G401.6 (cell line): ENCODE measurements around the gene UVSSA.
"Not testable (repeated sequence)": the region's sequence is repeated elsewhere in the genome, so short reads cannot be mapped to it uniquely, and the experiment has no call there.

Experiments used
- FAIRE-seq: peaks from 2 replicates; lab custom pipeline; 2012; peaks lifted over from hg19 to GRCh38; lab: Jason Lieb, UNC

UVSSA gene

DNA sequence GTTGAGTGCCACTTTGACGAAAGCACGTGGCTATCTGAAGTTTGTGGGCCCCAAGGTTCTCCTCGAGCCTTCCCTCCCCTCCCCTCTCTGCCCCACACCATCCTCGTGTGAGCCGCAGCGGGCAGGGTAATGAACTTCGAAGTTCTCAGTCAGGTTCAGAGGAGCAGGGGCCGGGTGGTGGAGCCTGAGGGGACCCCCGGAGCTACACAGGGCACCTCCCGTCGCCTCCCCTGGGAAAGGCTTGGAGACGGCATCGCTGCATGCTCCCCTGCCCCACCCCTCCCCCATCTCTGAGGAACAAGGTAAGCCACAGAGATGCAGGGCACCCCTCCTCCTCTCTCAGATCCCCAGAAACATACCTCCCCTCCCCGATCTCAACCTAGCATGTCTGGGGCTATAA, 62.1 kb downstream of the UVSSA start:
- FAIRE-seq, result no peak

DNA sequence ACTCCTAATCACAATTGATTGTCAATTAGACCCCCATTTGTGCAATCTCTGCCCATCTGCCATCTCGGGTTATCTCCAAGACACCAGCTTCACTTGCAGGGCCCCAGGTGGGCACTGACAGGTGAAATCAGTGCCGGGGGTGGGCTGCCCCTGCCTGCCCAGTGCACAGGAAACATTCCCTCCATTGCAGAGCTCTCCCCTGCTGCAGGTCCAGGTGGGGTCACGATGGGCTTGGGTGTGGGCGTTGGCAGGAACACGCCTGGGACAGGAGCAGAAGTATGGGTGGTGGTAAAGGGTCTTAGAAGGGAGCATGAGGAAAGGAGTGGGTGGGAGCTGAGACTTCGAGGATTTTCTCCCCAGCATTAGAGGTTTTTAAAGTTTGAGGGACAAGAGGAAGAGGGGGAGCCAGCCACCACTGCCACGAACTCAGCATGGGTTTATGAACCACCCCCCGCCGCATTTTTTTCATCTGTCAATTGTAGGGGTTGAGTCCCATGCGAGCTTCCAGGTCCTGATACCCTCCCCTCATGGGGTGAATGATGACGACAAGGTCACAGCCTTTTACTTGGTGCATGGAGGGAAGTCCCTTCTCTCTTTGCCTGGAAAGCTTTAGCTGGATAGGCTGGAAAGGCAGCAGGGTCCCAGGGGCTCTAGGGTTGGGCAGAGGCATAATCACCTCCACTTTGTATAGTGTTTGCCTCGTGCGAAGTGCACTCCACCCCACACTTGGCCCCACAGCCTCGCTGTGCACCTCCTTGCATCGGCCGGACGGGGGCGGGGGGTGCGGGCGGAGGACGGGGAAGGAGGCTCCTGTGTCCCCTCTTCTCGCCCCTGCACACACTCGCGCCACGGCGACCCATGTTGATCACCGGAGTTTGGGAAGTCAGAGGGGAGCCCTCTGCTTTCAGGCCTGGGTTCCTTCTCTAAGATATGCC, 62.8 kb downstream of the UVSSA start:
- FAIRE-seq, result no peak

DNA sequence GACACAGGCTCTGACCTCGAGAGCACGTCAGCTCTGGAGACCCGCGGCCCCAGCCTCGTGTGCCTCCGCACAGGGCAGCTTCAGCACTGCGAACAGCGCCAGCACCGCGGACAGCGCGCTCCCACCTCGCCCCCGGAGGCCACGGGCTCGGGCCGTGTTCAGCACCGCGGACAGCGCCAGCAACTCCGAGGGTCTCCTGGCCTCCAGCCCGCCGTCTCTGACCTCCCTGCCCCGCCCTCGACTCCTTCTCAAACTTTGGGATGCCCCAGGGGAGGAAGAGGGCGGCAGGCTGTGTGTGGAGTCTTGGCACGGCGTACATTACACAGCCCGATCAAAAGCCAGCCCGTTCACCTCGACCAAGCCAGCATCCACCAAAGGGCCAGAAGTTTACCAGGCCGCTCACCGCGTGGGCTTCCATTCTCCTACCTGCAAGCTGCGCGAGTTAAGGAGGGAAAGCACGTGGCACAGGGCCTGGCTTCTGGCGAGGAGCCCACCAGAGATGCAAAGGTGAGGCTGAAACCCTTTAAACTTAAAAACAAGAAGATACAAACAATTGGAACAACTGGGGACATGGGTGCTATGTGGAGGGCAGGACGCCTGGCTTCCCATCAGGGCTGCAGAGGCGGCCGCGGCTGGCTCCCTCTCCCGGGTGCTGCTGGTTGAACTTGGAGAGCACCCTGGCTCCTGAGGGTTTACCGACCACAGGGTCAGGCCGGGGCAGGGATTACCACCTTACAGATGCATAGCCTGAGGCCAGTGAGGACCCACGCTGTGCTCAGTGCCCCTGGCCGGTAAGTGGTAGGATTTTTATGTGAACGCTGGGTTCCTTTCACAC, 63.7 kb downstream of the UVSSA start:
- FAIRE-seq, result no peak

DNA sequence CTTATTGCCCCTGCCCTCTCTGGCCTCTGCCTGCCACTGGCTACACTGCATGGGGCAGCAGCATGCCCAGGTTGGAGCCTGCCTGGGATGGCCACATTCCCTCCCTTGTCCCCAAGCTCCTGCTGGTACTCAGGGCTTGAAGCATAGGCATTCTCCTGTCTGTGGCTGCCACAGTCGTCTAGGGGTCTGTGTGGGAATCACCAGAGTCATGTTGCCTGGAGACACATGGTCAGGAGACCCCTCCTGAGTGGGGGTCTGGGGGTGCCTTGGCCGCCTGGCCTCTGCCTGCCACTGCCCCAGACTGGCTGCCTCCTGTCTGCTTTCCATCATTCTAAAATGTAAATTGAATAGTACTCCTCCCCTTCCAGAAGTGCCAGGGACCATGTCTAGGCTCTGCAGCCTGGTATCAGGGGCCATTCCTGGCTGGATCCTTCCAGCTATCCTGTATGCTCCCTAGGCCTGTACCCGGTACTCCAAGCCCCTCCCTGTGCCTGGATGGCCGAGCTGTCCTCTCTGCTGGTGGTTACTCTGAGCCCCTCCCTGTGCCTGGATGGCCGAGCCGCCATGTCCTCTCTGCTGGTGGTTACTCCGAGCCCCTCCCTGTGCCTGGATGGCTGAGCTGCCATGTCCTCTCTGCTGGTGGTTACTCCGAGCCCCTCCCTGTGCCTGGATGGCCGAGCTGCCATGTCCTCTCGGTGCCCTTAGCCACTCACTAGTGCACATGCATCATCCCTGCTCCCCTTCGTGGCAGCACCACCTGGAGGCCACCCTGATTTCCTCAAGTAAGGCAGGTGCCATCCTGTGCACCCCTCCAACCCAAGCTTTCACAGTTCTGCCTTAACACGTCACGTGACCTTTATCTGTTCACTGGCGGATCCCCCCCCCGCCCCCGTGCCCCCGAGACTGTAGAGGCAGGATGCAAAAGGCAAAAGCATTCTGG, 64.7 kb downstream of the UVSSA start:
- FAIRE-seq, result no peak

DNA sequence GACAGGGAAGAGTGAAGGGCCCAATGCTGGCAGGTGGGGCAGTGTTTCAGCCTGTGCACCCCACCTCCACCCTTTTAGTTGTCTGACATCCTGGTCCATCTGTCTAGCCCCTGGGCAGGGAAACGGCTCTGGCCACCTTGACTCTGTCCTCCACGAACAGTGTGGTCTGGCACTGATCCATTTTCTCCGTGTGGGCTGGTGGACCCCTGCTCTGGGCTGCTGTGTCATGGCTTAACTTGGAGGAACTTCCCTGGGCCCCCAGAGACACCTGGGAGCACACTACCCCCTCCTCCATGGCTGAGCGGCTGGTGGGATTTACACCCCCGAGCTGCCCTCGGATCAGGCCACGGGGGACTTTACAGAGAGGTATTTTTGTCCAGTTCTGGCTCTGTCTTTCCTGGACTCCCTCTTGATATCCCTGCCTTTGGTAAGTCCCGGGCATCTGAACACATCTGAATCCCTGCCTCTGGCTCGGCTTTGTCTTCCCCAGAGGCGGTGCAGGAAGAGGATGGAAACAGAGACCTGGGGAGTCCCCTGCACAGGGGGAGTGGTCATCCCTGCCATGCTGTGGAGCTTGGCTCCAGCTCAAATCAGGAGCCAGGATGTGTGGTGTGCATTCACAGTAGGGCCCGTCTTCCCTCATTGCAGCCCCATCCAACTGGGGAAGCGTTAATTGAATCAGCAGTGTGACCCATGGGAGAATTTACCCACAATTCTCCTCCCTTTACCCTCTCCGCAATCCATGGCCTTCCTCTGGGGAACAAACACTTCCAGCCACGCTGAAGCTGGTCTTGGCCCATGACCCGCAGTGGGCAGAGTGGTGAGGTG, 65.6 kb downstream of the UVSSA start:
- FAIRE-seq, result no peak

DNA sequence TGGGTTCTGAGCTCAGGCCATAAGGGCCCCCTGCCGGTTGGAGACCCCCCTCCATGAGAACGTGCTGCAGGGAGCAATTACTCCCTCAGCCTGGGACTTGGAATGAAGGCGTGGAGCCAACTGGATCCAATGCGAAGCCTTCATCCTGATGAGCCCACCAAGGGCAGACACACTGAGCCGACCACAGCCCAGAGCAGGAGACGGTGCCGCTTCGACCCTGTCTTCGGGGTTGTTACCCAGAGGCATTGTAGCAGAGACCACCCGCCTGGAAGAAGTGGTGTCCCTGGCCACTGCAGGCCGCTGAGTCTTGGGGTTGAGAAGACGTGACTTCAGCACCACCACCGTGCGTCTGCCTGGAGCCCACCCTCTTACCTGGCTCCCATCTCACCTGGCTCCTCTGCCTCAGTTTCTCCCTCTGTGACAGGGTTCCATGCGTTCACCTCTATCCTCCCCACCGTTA, 66.2 kb downstream of the UVSSA start:
- no peak for FAIRE-seq

DNA sequence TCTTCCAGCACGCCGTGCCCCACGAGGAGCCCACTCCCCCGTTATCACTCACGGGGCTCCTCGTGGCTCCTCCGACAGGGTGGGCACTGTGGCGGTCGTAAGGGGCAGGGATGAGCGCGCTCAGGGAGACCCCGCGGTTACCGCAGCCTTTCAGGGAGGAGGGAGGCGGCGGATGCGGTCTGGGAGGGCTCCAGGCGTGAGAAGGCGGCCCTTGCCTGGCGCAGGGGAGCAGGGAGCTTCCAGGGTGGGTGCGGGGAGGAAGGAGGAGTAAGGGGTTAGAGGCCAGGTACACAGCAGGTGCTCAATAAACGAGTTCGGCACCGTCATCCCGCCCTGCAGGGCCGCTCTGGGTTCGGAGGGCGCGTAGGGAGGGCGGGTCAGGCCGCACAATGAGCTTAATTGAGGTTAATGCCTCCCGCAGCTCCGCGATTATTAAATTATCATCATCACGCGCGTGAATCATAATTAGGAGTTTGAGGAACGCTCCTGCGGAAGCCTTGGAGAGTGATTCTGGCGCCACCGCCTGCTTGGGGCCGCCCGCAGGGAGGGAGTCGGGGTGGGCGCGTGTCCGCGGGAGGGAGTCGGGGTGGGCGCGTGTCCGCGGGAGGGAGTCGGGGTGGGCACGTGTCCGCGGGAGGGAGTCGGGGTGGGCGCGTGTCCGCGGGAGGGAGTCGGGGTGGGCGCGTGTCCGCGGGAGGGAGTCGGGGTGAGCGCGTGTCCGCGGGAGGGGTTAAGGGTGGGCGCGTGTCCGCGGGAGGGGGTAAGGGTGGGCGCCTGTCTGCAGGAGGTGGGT, 66.9 kb downstream of the UVSSA start:
- no peak for FAIRE-seq

DNA sequence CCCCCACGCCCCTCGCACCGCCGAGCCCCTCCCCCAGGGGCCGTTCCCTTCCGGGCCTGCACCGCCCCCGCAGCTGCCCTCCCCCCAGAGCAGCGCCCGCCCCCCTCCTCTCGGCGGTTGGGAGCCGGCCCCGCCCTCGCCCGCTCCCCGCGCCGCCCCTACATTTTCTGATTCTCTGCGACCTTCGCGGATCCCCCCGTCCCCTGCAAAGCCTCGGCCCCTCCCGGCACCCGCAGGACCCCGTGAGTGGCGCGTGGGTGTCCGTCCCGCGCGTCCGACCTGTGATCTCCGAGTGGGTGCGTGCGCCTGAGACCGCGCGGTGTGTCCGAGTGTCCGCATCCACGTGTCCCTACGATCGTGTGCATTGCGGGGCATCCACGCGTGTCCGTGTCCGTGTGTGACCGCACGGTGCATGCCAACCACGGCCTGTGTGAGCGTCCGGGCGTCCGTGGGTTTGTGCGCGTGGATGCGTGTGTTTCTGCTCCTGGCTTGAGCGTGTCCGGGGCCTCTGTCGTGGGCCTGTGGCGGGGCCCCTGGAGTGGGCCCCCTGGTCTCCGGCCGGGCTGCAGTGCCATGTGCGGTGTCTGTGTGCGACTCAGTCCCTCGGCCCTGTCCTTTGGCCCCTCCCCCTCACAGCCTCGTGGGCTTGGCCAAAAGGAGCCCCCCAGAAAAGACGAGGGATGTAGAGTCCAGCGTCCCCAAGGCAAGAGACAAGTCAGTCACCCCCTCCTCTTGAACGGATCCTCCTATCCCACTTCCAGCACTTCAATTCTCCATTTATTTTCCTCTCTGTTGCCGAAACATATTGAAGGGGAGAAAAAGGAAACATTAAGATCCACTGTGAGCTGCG, 68.0 kb downstream of the UVSSA start:
- no peak for FAIRE-seq

DNA sequence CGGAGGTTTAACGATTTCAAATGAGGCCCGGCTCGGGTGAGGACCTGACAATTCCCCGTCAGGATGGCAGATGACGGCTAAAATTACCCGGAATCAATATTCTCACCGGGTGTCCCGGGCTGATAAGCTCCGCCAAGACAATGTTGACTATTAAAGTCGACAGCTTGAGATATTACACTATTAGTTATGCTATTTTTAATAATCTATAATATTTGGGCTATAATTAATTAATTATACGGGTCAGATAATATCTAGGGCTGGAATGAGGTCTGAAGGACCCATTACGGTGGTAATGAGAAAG, 68.6 kb downstream of the UVSSA start:
- no peak for FAIRE-seq

DNA sequence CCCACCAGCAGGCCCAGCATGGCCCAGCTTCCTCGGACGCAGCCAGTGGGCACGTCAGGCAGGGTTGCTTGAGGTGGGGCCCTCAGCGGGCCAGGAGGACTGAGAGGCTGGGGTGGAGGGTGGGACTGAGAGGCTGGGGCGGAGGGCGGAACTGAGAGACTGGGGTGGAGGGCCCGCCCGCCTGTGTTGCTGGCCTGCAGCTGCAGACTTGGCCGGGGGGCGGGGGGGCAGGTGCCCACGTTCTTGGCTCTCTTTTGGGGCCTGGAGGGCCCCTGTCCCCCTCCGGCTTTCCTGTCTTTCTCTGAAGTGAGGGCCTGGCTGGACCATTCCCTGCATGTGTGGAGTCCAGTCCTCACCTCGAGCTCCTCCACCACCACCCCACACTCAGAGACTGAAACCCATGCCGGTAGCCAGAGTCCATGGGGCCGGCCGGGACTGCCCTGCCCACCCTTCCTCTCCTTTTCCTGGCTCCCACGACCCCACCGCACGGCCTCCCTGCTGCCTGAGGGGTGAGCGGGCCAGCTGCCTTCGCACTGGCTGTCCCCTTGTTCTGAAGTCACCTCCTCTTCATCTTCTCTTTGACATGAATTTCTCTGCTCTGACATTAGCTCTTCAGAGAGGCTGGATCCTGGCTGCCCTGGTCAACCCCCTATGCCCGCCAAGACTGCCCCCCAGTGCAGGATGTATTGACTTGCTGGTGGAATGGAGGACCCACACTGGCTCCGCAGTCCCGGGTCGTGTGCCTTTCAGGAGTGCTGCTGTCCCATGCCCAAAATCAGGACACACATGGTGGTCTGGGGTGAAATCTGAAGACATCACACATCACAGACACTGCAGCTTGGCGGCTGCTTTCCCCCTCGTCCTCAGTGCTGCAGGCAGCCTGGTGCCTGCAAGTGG, 69.3 kb downstream of the UVSSA start:
- no peak for FAIRE-seq

DNA sequence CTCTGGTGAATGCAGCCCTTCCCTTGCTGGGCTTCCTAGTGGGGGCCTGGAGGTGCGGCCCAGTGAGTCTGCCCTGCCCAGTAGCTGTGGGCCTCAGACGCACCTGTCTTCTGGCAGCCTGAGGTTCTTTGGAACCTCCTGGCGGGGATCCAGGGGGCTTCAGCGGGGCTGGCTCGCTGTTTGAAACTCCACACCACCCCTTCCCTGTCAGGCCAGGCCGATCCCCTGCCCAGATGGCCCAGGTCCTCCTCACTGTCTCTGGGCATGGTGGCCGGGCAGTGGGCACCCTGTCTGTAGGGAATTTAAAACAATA, 69.9 kb downstream of the UVSSA start:
- no peak for FAIRE-seq

DNA sequence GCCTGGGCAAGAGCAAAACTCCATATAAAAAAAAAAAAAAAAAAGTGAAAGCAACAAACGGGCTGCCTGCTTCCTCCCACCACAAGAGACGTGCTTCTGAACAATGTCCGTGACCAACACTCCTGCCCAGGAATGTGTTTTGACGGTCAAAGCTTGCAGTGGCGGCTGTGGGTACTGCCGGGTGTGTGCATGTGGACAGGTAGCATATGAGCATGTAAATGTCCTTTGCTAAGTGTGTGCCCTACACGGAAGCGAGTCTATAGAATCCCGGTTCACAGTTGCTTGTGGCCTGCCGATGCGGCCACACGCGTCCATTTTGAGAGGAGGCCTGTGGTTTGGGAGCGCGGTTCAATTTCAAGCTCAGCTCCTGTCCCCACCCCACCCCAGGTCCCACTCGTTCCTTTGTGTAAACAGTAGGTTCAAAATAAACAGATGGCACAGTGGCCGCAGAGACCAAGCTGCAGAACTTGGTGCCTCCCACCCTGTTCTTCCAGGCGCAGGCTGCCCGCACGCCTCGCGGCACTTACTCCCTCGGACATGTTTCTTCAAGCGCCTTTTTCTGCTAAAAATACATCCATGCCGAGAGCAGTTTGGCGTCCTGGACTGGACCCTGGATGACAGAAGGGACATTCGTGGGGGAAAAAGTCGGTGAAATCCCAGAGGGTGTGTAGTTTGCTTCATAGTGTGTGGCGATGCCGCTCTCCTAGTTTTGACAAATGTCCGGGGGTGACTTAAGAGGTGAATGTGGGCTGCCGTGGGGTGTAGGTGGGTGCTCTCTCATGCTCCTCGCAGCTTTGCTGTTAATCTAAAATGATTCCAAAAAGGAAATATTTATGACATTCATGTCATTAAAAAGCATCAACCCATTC, 70.7 kb downstream of the UVSSA start:
- no peak for FAIRE-seq

DNA sequence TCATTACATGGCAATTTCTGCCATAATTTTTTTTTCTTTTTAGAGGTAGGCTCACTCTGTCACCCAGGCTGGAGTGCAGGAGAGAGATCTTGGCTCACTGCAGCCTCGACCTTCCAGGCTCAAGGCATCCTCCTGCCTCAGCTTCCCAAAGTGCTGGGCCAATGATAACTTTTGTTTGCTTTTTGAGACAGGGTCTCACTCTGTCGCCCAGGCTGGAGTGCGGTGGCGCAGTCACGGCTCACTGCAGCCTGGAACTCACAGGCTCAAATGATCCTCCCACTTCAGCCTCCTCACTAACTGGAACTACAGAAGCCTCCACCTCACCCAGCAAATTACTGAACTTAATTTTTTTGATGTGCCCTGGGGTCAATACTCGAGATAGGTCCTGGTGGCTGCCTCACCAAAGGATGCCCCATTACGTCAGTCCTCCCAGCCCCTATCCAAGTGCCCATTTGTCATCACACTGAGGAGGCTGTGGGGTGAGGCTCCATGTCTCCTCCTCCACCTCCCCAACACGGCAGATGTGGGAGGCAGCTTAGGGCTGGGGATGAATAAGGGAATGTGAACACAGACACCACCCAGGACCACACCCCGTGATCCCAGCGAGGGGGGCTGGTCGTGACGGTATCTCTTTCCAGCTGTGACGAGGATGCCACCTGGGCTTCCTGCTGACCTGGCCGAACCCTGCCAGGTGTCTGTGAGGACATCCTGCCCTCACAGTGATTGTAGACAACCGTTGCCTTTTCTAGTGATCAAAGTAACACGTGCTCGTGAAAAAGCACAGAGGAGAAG, 71.7 kb downstream of the UVSSA start:
- FAIRE-seq, result no peak

DNA sequence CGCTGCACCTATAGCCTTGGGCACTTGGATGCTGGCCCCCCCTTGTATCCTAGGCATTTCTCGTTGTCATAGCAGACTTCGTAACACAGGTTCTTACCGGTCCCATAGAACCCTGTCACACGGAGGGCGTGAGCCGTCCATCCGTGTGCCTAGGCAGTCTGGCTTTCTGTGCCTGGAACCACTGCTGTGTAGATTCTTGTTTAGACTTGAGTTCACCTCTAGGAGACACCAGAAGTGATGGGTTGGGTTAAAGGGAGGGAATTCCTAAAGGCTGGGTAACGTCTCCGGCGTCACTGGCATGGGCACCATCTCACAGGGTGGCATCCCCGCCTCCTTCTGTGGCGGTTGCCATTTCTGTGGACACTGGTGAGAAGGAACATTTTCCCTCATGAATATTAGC, 72.7 kb downstream of the UVSSA start:
- no peak for FAIRE-seq

DNA sequence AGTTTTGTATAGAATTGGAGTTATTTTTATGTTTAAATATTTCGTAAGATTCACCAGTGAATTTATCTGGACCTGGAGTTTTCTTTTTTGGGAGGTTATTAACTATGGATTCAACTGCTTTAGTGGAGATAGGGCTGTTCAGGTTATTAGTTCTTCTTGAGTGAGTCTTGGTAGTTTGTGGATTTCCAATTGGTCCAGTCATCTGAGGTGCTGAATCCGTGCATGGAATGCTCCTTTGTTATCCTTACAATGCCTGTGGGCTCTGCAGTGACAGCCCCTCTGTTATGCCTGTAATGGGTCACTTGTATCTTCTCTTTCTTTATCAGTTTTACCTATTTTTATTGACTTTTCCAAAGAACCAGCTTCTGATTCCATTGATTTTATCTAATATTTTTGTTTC, 74.6 kb downstream of the UVSSA start:
- FAIRE-seq, result no peak

DNA sequence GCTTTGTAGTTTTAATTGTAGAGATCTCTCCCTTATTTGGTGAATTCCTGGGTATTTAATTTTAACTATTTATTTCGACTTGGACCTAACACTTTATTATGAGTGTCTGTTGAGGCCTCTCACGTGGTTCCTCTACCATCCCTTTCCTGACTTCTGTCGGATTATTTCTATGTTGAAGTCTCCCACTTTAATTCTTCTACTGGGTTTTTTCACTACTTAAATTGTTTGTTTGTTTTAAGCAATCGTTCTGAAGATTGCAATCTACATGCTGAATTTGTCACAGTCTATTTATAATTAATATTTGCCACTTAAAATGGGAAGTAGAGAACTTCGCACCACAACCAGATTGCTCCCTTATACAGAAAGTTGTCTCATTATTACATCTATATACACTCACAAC, 80.0 kb downstream of the UVSSA start:
- FAIRE-seq, result no peak

DNA sequence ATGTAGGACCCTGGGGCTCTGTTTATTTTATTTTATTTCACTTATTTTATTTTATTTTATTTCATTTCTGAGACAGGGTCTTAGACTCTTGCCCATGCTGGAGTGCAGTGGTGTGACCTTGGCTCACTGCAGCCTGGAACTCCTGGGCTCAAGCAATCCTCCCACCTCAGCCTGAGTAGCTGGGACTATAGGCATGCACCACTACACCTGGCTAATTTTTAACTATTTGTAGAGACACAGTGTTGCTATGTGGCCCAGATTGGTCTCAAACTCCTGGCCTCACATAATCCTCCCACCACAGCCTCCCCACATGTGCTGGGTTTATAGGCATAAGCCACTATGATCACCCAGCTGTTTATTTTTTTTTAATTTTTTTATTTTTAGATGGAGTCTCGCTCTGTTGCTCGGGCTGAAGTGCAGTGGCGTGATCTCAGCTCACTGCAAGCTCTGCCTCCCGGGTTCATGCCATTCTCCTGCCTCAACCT, 96.7 kb downstream of the UVSSA start:
- not testable (repeated sequence) for FAIRE-seq
